Activated CD8-positive, alpha-beta memory T cell treated with anti-CD3 and anti-CD28 coated beads for 48 hours (primary cell): Measurements from ENCODE around the gene TSPAN18.

Experiments used
- DNase-seq, 3 experiments: peaks; one replicate each; pipeline ENCODE4 v3.0.0-alpha.2; 2020; ENCODE audit warnings: low read depth in 2 of 3, low spot score in 2 of 3

Gene TSPAN18

DNA sequence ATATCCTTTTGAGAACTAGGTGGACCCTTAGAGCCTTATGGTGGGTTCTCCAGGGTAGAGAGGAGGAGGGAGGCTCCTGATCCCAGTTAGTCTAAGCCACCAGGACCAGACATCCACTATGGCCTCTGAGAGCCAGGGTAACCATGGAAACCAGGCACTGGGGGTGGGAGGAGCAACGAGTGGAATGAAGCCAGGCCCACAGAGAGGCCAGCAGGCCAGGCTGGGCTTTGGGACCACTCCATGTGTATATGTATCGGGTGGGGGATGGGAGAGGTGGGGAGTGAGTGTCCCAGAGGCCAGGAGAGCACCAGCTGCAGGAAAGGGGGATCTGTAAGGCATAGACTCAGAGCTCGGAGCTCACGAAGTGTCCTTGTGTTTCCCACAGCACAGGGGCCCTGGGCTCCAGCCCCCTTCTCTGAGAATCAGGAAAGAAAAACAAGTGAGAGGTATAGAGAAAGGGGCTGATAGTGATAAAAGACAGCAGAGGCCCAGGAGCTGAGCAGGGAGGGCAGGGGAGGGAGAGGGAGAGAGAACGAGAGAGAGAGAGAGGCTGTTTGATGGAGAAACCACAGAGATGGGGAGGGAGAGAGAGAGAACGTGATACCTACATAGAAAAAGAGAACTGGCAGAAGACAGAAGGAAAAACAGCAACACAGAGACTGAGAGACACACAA is 15.5 kb upstream of the TSPAN18 start:
- no peak for DNase-seq

DNA sequence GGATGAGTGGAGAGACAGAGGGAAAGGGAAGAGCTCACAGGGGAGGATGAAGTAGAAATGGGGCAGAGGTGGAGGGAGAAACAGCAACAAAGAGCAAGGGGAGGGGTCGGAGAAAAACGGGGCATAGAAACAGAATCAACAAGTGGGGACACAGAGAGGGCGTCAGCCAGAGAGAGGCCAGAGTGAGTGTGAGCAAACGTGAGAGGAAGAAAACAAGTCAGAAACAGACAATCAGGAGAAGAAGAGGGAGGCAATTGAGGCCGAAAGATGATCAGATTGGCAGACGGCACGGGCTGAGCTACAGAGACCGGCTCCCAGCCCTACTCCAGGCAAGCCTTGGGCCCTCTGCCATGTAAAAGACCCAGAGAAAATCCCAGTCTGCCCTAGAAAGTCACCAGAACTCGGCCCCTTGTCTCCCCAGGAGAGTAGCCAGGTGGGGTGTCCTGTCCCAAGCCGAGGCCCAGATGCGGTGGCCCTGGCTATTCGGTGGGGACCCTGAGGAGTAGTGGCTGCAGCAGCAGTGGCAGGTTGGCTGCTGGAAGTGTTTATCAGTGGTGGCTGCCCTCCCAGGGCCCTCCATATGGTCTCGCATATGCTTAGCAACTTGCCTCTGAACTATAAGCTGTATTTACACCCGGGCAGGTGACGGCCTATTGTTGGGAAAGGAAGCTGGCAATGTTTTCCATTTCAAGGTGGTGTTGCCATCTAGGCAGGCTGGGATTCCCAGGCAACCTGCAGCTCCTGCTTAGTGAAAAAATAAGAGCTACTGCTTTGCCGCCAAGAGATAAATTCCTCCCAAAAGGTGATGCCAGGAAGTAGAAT is 14.8 kb upstream of the TSPAN18 start:
- no peak for DNase-seq

DNA sequence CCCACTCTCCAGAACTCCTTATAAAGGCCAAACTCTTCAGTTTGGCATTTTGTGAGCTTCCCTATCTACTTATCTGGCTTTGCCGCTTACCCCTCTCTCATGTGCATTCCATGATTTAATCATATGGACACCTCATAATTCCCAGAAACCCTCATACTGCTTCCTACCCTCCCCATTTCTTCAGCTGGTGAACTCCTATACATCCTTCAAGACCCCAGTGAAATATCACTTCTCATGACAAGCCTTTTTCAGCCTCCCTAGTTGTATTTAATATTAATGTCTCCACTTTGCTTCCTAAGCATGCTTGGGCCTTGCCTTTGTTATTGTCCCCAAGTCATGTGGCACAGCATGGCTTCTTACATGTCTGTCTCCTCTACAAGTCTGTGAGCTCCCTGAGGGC is 13.7 kb upstream of the TSPAN18 start:
- DNase-seq = no peak

DNA sequence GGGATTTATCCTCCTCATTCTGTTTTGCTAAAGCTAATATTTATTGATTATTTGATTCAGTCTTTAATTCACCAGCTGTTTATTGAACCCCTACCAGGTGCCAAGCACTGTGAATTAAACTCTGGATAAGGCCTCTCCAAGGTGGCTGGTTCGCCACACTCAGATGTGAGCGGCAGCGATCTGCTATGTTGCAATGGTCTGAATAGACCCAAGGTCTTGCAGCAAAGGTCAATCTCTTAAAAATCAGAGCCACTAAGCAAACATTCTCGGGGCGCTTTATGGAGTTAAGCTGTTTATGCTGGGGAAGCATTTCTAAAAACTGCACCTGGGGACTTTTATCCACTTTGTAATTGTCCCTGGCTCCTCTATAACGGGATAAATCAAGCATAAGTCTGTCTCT is 10.5 kb upstream of the TSPAN18 start:
- DNase-seq = no peak

DNA sequence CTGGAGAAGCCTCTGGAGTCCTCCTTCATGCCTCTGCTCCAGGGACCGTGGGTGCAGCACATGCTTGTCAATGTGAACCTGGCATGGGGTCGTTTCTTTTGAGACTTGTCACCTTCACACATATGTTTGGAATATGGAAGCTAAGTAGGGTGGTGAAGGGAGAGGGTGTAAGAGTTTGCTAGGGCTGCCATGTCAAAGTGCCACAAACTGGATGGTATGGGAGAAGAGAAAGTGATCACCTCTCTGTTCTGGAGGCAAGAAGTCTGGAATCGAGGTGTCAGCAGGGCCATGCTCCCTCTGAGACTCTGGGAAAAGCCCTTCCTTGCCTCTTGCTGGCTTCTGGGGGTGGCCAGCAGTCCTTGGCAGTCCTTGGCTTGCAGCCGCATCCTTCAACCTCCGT is 8.7 kb upstream of the TSPAN18 start:
- no peak for DNase-seq

DNA sequence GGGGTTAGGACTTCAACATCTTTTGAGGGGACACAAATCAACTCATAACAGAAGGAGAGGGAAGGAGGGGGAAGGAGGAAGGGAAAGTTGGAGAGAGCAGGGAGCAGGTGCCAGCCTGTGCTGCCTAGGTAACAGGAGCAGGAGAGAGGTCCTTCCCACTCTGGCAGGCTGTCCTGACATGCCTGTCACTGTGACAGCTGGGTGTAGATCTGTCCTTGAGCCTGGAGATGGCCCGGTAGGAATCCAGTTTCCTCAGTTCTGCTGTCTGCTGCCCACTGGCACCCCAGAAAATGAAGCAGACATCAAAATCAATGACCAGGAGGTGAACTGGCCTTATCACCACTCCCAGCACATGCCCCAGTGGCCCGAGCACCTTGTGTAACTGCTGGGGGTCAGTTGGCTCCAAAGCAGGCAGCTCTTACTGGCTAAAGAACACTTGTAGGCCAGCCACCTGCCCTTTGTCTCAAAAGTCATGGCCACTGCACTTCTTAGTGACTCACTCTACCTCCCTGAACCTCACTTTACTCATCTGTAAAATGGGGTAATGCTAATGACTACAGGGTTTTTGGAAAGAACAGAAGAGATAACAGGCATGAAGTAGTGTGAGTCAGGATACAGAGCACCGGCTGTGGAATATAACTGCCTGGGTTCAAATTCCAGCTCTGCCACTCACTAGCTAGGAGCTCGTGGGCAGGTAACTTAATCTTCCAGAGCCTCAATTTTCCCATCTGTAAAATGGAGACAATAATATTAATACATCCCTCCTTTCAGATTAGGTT is 8.0 kb upstream of the TSPAN18 start:
- DNase-seq = no peak

DNA sequence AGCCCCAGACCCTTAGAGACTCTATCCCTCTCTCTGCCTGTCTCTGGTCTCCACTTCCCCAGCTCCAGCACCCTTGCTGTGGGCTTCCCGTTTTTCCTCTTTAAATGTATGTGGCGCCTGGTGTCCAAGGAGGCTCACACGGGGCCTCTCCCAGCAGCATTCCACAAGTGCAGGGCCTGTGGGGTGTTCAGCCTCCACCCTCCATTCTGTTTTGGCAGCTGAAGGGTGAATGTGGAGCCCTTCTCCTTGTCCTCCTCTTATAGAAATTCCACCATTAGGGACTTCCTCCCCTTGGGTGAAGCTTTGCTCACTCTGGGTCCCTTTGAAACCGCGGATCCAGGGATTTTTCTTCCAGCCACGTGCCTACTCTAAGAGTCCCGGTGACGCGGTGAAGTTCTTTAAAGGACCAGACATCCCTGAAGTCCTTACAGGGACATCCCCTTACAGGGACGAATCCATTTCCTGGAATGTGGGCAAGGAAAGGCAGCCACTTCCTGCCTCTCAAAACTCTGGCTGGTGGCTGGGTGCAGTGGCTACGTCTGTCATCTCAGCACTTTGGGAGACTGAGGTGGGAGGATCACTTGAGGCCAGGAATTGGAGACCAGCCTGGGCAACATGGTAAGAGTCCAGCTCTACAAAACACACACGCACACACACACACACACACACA is 1.6 kb upstream of the TSPAN18 start:
- DNase-seq = no peak

DNA sequence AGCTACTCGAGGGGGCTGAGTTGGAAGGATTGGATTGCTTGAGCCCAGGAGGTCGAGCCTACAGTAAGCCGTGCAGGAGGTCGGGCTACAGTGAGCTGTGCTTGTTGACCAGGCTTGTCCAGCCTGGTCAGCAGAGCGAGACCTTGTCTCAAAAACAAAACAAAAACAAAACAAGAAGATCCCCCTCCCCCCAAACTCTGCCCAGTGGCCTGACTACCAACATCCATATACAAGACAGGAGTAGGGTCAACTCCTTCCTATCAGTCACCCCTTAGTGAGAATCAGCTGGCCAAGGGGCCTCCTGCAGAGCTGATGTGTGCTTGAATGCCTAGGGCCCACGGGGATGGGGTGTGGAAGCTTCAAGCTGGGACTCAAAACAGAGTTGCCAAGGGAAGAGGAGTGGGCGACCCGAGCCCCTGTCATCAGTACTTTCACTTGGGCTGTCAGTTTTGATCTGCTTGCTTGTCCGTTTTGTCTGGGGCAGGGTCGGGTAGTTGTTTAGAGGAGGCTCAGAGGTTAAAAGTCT is 942 bp upstream of the TSPAN18 start:
- no peak for DNase-seq

DNA sequence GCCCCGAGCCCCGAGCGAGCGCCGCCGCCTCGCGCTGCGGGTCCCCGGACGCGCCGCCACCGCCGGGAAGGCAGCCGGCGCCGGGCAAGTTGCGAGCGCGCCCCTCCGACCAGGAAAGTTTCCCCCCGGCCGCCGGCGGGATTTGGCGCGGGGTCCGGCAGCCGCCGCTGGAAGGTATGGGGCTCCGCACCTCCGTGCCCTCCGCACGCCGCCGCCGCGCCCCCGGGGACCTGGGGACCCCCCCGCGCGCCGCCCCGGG is 281 bp downstream of the TSPAN18 start:
- DNase-seq = no peak

DNA sequence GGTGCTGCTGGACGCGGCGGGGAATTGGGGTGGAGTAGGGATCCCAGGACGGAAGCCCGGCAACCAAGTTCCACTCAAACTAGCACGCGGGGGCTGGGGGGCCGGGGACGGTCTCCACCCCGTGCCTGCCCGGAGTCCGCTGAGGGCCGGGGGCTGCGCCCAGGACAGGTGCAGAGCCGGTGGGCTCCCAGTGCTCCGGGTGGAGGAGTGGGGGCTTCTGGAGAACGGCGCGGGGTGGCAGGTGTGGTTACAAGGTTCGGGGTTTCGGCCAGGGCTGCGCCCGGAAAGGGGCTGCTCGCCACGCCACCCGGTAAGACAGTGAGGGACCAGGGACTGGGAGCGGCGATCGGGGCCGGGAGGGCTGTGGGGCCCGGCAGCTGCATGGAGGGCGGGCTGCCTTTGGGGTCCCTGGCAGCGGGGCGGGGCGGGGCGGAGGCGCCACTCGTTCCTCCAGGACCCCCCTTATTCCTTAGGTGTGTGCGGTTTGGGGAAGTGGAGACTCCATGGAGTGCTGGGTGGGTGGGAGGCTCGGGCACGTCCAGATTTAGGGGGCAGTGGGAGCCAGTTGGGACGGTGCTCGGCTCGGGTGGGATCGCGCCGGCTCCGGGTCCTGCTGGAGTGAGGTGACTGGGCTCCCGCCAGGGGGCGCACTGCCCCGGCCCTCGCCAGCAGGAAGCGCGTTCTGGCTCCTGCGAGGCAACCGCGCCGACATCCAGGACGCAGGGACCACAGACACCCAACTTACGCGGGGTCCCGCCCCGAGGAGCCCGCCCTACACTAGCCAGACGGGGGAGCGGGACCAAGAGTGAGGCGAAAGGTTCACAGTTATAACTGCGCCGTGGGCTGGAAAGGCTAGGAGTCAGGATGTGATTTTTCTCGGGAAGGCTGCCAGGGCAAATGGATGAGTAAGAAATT is 868 bp downstream of the TSPAN18 start:
- peak; percentile 49 to 72 (median 69) for DNase-seq

DNA sequence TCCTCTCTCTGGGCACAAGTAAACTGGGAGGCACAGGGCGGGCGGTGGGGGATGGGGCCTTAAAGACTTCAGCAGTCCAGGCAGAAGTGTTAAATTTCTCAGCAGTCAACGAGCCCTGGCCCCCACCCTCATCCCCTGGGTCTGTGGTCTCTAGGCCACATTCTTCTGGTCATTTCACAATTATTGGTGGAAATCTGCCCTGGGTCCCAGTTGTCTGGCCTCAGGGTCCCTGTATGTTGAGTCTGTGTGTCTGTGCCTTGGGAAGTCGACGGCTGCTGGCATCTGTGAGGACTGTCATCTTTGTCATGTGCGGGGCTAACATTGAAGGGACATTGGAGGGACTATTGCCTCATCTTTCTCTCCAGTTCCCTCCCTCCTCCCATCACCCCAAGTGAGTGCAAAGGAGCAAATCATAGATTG is 1.7 kb downstream of the TSPAN18 start:
- no peak for DNase-seq

DNA sequence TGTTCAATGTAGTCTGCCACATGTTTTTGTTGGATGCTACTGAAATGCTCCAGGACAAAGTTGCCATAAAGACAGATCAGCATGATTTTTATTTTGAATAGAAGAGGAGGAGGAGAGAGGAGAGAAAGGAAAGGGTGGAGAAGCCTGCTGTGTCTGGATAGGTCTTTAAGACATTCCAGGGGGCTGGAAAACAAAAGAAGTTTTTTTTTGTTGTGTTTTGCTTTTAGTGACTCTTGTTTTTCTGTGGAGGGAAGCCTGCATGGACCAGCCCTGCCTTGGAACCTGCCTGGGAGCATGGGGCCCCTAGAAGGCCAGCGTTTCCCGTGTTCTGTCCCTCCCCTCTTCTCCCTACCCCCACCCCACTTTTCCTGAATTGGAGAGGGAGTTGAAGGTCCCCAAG is 2.3 kb downstream of the TSPAN18 start:
- DNase-seq = no peak

DNA sequence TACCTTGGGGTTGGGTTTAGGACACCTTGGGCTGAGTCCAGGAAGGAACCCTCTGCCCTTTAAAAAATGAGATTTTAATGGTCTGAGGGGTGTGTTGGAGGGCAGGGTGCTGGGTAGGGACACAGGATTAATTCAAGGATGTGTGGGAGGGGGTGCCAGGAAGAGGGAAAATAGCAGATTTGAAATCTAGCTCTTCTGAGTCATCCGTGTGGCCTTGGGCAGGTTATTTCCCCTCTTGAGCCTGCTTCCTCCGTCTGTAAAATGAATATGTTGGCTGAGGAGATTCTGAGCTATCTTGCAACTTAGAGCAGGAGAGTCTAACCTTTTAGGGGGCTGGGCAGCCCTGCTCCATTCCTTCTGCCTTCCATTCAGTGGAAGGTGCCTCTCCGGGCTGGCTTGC is 3.0 kb downstream of the TSPAN18 start:
- no peak for DNase-seq

DNA sequence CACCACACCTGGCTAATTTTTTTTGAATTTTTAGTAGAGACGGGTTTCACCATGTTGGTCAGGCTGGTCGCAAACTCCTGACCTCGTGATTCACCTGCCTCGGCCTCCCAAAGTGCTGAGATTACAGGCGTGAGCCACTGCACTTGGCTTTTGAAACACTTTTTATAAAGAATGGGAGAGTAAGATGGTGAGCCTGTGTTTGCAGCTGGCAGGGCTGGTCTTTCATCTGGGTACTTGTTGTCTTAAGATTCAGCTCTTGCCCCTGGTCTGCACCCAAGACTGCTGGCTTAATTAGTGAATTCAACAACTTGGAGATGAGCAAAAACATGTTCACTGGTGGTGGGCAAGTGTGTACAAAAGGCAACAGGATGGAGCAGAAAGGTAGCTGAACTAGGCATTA is 4.0 kb downstream of the TSPAN18 start:
- no peak for DNase-seq

DNA sequence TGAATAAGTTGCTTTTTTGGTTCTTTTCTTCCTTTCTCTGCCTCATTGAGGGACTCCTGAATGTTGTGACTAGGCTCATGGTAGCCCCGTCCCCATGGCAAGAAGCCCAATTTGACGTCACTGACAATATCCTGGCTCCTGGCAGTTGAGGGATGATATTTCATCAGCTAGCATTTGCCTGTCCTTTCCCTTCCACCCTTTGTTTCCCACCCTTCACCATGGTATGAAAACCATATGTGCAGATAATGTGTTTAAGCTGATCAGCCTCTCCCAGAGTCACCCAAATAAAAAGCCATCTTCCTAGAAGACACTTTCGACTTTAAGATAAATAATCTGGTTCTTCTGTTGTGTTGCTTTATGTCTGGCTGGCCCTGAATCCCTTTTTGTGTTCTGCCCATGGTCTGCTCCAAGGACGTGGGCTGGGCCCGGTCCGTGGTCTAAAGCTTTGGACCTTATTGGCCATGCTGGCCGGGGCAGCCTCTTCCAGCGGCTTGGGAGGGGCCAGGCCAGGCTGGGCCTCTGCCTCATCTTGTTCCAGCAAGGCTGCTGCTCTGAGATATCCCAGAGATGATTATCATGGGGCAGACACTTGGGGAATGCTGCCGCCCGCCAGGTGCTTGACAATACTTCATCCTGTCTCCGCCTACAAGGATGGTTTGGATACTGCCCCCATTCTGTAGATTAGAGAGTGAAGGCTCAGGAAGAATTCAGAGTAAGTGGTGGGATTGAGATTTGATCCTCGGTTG is 5.1 kb downstream of the TSPAN18 start:
- DNase-seq = no peak

DNA sequence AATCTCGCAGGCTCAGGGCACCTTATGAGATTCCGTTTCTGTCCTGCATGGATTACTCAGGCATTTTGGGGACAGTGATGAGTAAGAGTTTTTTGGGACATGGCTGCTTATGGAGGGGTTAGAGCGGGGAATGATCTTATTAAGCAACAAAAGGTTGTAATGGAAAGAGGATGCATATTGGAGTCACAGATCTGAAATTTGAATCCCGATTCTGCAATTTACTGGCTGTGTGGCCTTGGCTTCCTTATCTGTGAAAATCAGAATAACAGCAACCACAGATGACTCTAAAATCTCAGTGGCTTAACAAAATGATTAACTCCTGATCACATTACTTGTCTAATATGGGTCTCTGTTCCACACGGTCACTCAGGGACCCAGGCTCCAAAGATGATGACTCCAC is 5.8 kb downstream of the TSPAN18 start:
- no peak for DNase-seq

DNA sequence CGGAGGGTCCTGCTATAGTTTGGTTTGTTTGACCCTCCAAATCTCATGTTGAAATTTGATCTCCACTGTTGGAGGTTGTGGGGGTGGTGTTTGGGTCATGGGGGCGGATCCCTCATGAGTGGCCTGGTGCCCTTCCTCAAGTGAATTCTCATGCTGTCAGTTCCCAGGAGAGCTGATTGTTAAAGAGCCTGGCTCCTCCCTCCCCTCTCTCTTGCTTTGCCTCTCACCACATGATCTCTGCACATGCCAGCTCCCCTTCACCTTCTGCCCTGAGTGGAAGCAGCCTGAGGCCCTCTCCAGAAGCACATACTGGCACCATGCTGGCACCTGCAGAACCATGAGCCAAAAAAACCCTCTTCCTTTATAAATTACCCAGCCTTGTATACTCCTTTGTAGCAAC is 7.1 kb downstream of the TSPAN18 start:
- DNase-seq = no peak

DNA sequence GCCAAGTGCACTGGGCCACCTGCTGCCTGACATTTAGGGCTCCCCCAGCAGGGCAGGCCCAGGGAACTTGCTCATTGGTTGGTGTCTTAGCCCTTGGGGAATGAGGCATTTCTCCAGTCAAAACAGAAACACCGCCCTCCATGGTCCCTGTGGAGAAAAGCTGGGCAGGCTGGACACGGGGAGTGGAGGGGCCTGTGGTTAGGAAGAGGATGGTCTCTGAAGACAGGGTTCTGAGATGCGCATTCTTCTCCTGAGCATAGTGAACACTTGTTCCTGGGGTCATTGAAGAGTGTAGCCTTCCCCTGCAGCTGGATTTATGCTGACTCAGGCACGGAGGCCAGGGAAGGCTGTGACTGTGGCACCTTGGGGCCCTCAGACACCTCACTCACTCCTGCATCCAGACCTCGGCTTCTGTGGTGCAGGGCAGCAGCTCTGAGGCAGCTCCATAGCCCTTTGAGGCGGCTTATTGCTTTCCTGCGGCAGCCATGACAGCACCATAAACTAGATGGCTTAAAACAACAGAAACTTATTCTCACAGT is 8.2 kb downstream of the TSPAN18 start:
- DNase-seq = no peak

DNA sequence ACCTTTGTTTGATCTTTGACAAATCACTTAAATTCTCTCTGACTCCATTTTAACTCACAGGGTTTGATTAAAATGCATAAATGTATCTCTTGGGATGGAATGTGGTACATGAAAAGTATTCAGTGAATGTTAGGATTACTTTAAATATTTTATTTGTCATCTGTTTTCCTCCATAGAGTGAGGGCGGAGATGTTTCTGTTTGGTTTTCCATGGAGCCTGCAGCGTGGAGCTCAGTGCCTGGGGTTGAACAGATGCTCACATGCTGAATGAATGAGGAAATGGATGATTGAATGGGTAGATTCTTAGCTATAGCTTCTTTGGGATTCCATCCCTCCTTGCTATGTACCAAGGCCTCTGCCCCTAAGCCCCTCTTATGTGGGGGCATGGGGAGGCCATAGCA is 10.0 kb downstream of the TSPAN18 start:
- DNase-seq = no peak
